Loucy (cell line): ENCODE results near the gene PNMA6F.

Source experiments
- H2AFZ ChIP-seq: fragments of 200-600 bp; sonication (generic); 2 replicates; pipeline ENCODE4 v1.6.0; 2016; ENCODE audit warnings: antibody characterized with exemption, mild to moderate bottlenecking, low read length, moderate library complexity
- H3F3A ChIP-seq: fragments of 200-600 bp; 2 replicates; pipeline ENCODE4 v1.6.0; 2016; ENCODE audit warnings: antibody characterized with exemption, low read depth, mild to moderate bottlenecking
- H3K27me3 ChIP-seq: fragments of 200-600 bp; sonication (generic); 2 replicates; pipeline ENCODE4 v1.6.1; 2014; ENCODE audit warnings: low read length, mild to moderate bottlenecking; ENCODE audit not compliant: insufficient read depth, poor library complexity, severe bottlenecking
- H3K36me3 ChIP-seq: fragments of 200-600 bp; sonication (generic); 2 replicates; pipeline ENCODE4 v1.6.1; 2016; ENCODE audit warnings: low read length; ENCODE audit not compliant: insufficient read depth
- H3K4me1 ChIP-seq: fragments of 200-600 bp; sonication (generic); 2 replicates; pipeline ENCODE4 v1.5.1; 2014; ENCODE audit warnings: low read length, mild to moderate bottlenecking; ENCODE audit not compliant: insufficient read depth, poor library complexity, severe bottlenecking
- H3K4me2 ChIP-seq: fragments of 200-600 bp; sonication (generic); 2 replicates; pipeline ENCODE4 v1.6.0; 2014; ENCODE audit warnings: antibody characterized with exemption, low read length, low read depth, mild to moderate bottlenecking; ENCODE audit not compliant: poor library complexity, severe bottlenecking
- H3K4me3 ChIP-seq: fragments of 200-600 bp; sonication (generic); 2 replicates; pipeline ENCODE4 v1.5.1; 2014; ENCODE audit warnings: low read length, mild to moderate bottlenecking, mixed read lengths; ENCODE audit not compliant: poor library complexity, severe bottlenecking
- H3K79me2 ChIP-seq: fragments of 200-600 bp; sonication (generic); 2 replicates; pipeline ENCODE4 v1.6.1; 2014; ENCODE audit warnings: low read length; ENCODE audit not compliant: insufficient read depth
- H3K9ac ChIP-seq: fragments of 200-600 bp; sonication (generic); 2 replicates; pipeline ENCODE4 v1.6.0; 2014; ENCODE audit warnings: mild to moderate bottlenecking, low read depth, low read length, moderate library complexity; ENCODE audit not compliant: poor library complexity, severe bottlenecking
- H3K9me2 ChIP-seq: fragments of 200-600 bp; sonication (generic); replicated peaks from 2 replicates; pipeline ENCODE4 v1.6.1; 2016; ENCODE audit warnings: low read depth, low read length, mixed read lengths
- H3K9me3 ChIP-seq: fragments of 200-600 bp; sonication (generic); 2 replicates; pipeline ENCODE4 v1.6.1; 2014; ENCODE audit warnings: mild to moderate bottlenecking, antibody characterized with exemption, low read length, low read depth; ENCODE audit not compliant: insufficient read depth
- H4K20me1 ChIP-seq: fragments of 200-600 bp; sonication (generic); 2 replicates; pipeline ENCODE4 v1.6.0; 2014; ENCODE audit warnings: antibody characterized with exemption, low read length, mild to moderate bottlenecking; ENCODE audit not compliant: insufficient read depth, poor library complexity, severe bottlenecking
- CTCF ChIP-seq: fragments of 200-600 bp; sonication (generic); conservative IDR thresholded peaks from 2 replicates; pipeline ENCODE4 v1.5.1; 2014; ENCODE audit warnings: mild to moderate bottlenecking, antibody characterized with exemption, low read length
- EZH2phosphoT487 ChIP-seq: fragments of 200-600 bp; IDR thresholded peaks from 2 replicates; pipeline ENCODE4 v1.6.1; 2018; ENCODE audit warnings: antibody characterized with exemption, mild to moderate bottlenecking, moderate library complexity, borderline replicate concordance

PNMA6F gene

DNA sequence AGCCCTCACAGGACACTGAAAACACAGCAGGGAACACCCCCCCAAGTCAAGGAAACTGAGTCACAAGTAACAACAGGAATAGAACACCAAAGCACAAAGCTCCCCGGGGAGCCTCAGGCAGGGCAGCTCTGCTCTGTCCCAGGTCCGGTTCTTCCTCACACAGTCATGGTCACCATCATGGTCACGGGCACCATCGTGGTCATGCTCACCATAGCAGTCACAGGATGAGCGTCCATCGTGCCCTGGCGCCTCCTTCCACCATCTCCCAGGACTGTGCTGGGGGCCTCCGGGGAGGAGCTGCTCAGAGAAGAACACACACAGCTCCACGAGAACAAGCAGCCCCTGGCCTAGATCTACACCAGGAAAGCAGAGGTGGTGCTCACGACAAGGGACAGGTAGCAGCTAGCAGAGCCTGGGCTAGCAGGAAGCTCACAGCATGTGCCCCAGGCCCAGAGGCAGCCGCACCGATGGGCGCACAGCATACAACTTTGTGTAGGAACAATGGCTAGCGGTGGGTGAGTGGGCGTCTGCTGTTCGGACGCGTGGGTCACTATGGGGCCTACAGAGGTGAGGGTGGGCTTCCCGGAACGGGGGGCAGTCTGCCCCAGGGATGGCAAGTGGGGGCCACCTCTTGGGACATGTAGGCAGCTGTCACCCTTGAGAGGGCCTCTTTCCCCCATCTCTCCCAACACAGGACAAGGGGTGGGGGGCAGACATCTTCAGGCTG is 3.4 kb downstream of the PNMA6F start:
- H3K9me2 ChIP-seq = no peaks in the 10 kb centered on the region

GRCh38 chrX:153317306-153317705 is 4.3 kb downstream of the PNMA6F start:
- Histone ChIP-seq H3K9me2 (no peaks in the 10 kb centered on the region), H3K4me2 (no peak overlapping the region), H3K27me3 (no peaks in the 10 kb centered on the region), H3K4me1 (no peaks in the 10 kb centered on the region), H3K9ac (no peak overlapping the region), H3K36me3 (no peaks in the 10 kb centered on the region), H4K20me1 (no peaks in the 10 kb centered on the region), H3K79me2 (no peaks in the 10 kb centered on the region), H3F3A (no peaks in the 10 kb centered on the region), H3K4me3 (no peak overlapping the region), H2AFZ (no peak overlapping the region), H3K9me3 (no peaks in the 10 kb centered on the region)
- no peak for TF ChIP-seq EZH2phosphoT487
- no peak for TF ChIP-seq CTCF

More for the DNA sequence above, 3.4 kb downstream of the PNMA6F start:
- Histone ChIP-seq H3F3A (no peaks in the 10 kb centered on the region), H3K36me3 (no peaks in the 10 kb centered on the region), H3K9ac (no peak overlapping the region), H3K27me3 (no peaks in the 10 kb centered on the region), H3K4me1 (no peaks in the 10 kb centered on the region), H4K20me1 (no peaks in the 10 kb centered on the region), H3K4me3 (no peak overlapping the region), H3K4me2 (no peak overlapping the region), H3K79me2 (no peaks in the 10 kb centered on the region), H2AFZ (no peak overlapping the region), H3K9me3 (no peaks in the 10 kb centered on the region)
- TF ChIP-seq EZH2phosphoT487 = no peak
- TF ChIP-seq CTCF = no peak

DNA sequence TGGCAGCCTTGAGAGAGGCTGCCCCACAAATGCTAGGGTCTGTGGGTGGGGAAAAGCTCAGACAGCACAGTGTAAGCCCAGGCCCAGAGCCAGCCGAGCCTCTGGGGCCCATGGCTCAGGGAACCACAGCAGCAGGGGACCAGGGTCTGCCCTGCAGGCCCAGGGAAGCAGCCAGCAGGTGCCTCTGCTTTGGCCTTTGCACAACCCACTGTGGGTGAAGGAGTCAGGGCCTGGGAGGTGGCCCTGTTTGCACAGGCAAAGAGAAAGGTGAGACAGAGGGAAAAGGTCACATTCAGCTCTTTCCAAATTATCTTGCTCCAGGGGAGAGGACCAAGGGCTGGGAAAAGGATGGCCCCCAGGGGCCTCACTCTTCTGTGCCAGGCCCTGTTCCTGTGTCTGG is 8.7 kb downstream of the PNMA6F start:
- Histone ChIP-seq H3K4me1 (no peaks in the 10 kb centered on the region), H2AFZ (no peak overlapping the region), H4K20me1 (no peaks in the 10 kb centered on the region), H3K4me3 (no peak overlapping the region), H3K9me3 (no peaks in the 10 kb centered on the region), H3K79me2 (no peaks in the 10 kb centered on the region), H3K9me2 (no peaks in the 10 kb centered on the region), H3K27me3 (no peaks in the 10 kb centered on the region), H3K36me3 (no peaks in the 10 kb centered on the region), H3K4me2 (no peak overlapping the region), H3K9ac (no peak overlapping the region), H3F3A (no peaks in the 10 kb centered on the region)
- no peak for TF ChIP-seq EZH2phosphoT487
- TF ChIP-seq CTCF = no peak
